OCI-LY7 (cell line): Measurements from ENCODE around the gene CRYBB1. TPM values are rescaled to one million over a fixed set of nuclear protein-coding genes. Genes with fewer than 3 reads are reported as not detected.

Experiments
- BruUV-seq: library from RNA; stranded (reverse); fragments of 400-500 nt; replicated peaks from 2 replicates; lab custom pipeline; 2021; lab: Mats Ljungman, UMichigan
- CTCF ChIA-PET: fragments of 300-600 bp; sonication (Branson Sonifier 250); formaldehyde crosslinking; loops from one replicate; lab custom pipeline; 2022; ENCODE audit warnings: antibody characterized with exemption; ENCODE audit not compliant: unreplicated experiment; lab: Charles Lee
- POLR2A ChIA-PET: fragments of 300-600 bp; sonication (Branson Sonifier 250); formaldehyde crosslinking; loops from one replicate; lab custom pipeline; 2022; ENCODE audit warnings: antibody characterized with exemption; lab: Charles Lee
- DNase-seq: peaks from one replicate; pipeline ENCODE4 v3.0.0-alpha.2; 2015; ENCODE audit warnings: low spot score
- H2AFZ ChIP-seq: fragments of 200-600 bp; sonication (generic), shearing (Covaris generic); 2 replicates; pipeline ENCODE4 v1.6.1; 2014; ENCODE audit warnings: mild to moderate bottlenecking, antibody characterized with exemption, low read length, moderate library complexity
- H3K27ac ChIP-seq: fragments of 200-600 bp; sonication (generic); 2 replicates; pipeline ENCODE4 v1.5.1; 2014; ENCODE audit warnings: mixed run types, low read depth, mild to moderate bottlenecking, moderate library complexity, low read length, inconsistent platforms; ENCODE audit not compliant: poor library complexity, severe bottlenecking
- H3K36me3 ChIP-seq: fragments of 200-600 bp; sonication (generic); 2 replicates; pipeline ENCODE4 v1.6.1; 2014; ENCODE audit warnings: mild to moderate bottlenecking, antibody characterized with exemption, low read length, moderate library complexity, mixed read lengths; ENCODE audit not compliant: insufficient read depth
- H3K4me1 ChIP-seq: fragments of 200-600 bp; sonication (generic); 2 replicates; pipeline ENCODE4 v1.5.1; 2014; ENCODE audit warnings: mild to moderate bottlenecking, low read length; ENCODE audit not compliant: insufficient read depth, poor library complexity, severe bottlenecking
- H3K4me2 ChIP-seq: fragments of 200-600 bp; sonication (generic); 2 replicates; pipeline ENCODE4 v1.6.1; 2014; ENCODE audit warnings: mild to moderate bottlenecking, low read length
- H3K4me3 ChIP-seq: fragments of 200-600 bp; sonication (generic); 2 replicates; pipeline ENCODE4 v1.5.1; 2014; ENCODE audit warnings: mild to moderate bottlenecking, low read depth, low read length; ENCODE audit not compliant: poor library complexity, severe bottlenecking
- H3K79me2 ChIP-seq: fragments of 200-600 bp; sonication (generic); 2 replicates; pipeline ENCODE4 v1.6.1; 2016; ENCODE audit warnings: low read depth, mild to moderate bottlenecking, low read length, moderate library complexity, mixed read lengths; ENCODE audit not compliant: insufficient read depth
- H3K9me2 ChIP-seq: fragments of 200-600 bp; sonication (generic); 2 replicates; pipeline ENCODE4 v1.6.1; 2016; ENCODE audit warnings: mild to moderate bottlenecking, low read length, mixed read lengths; ENCODE audit not compliant: insufficient read depth
- H3K9me3 ChIP-seq: fragments of 200-600 bp; sonication (generic); 2 replicates; pipeline ENCODE4 v1.6.1; 2014; ENCODE audit warnings: mild to moderate bottlenecking, mixed run types, low read length, mixed read lengths
- H4K20me1 ChIP-seq: fragments of 200-600 bp; sonication (generic); 2 replicates; pipeline ENCODE4 v1.6.1; 2014; ENCODE audit warnings: mild to moderate bottlenecking, antibody characterized with exemption, low read length, moderate library complexity, mixed read lengths; ENCODE audit not compliant: insufficient read depth
- EZH2phosphoT487 ChIP-seq: fragments of 200-600 bp; sonication (generic); IDR thresholded peaks from 2 replicates; pipeline ENCODE4 v1.6.1; 2018; ENCODE audit warnings: low read depth, borderline replicate concordance, mild to moderate bottlenecking, mixed run types, antibody characterized with exemption, low read length, moderate library complexity, mixed read lengths
- intact Hi-C: fragments of 100-400 bp; cut with micrococcal nuclease; formaldehyde crosslinking; loops from one replicate; pipeline ENCODE4 v1.10.0; 2022; ENCODE audit not compliant: unreplicated experiment
- total RNA-seq, 2 experiments: library from RNA; depleted of rRNA in 1 of 2; stranded (reverse); fragments of >200 nt in 1 of 2; shearing (Covaris generic) in 1 of 2; gene quantifications; 2 replicates each; pipeline ENCODE4 v1.2.3, GENCODE V29; 2014 to 2022
- TF ChIP-seq, protein P1 (sequence below): fragments of 200-600 bp; sonication (generic); conservative IDR thresholded peaks from 2 replicates; pipeline ENCODE4 v1.5.1; 2014; ENCODE audit warnings: mild to moderate bottlenecking, antibody characterized with exemption, low read length, moderate library complexity, mixed read lengths

The CRYBB1 gene
- total RNA-seq, 2 experiments from 2014 or later: 0.35 TPM; not detected in 1

DNA sequence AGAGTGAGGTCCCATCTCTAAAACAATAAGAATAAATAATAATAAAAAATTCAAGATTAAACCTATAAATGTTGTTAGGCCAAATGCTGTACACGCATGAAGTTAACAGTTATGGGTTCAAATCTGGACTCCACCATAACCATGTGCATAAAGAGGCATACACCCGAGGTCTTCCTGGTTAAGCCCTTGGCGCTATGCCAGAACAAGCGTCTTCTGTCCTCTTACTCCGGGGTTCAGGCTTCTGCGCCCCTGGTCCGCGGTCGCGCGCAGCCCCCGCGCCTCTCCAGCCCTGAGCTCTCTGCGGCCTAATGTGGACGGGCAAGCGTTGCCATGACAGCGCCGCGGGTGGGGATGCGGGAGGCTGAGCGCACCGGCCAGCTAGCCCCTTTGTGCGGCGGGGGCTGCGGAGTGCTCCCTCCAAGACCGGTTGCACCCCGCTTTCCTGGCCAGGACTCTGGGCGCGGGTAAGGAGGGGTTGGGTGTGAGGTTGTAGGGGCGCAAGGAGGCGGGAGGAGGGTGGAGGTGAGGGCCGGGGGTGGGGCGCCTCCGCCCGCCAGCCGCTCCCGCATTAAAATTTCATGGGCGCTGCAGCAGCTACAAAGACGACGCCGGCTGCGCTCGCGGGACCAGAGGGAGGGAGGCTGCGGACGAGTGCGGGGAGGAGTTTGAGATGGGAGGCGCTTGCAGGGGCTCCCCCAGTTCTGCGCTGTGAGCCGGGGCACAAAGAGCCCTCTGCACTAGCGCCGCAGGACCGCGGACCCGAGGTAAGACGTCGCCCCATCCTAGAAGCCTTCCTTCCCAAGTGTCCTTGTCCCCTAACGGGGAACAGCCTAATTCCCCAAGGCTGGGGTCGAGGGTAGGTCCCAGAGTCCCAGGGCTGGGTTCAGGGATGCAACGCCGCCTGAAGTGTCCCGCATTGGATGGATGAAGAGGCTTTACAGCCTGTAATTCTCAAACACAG, 39.3 kb upstream of the CRYBB1 start, which contains the start of gene MIAT:
Gene MIAT, plus strand, starts transcription at position 698 of the 961 bp plus-strand sequence.
- DNase-seq: no peak
- H3K4me1 ChIP-seq: peaks cover 54% of the 10 kb centered on the region
- no peaks in the 10 kb centered on the region for H3K36me3 ChIP-seq
- H2AFZ ChIP-seq: peak within 1 kb of the TSS; percentile 68
- H3K27ac ChIP-seq: peak within 1 kb of the TSS; percentile 58
- peak within 1 kb of the TSS; percentile 81 for H3K4me2 ChIP-seq
- CTCF ChIA-PET: no interaction called here
- H3K9me3 ChIP-seq: no peaks in the 10 kb centered on the region
- no peaks in the 10 kb centered on the region for H4K20me1 ChIP-seq
- no peaks in the 10 kb centered on the region for H3K79me2 ChIP-seq
- no TSS peak for BruUV-seq
- H3K9me2 ChIP-seq: no peaks in the 10 kb centered on the region
- TF ChIP-seq EZH2phosphoT487: no peak
- TF ChIP-seq, protein P1, sequence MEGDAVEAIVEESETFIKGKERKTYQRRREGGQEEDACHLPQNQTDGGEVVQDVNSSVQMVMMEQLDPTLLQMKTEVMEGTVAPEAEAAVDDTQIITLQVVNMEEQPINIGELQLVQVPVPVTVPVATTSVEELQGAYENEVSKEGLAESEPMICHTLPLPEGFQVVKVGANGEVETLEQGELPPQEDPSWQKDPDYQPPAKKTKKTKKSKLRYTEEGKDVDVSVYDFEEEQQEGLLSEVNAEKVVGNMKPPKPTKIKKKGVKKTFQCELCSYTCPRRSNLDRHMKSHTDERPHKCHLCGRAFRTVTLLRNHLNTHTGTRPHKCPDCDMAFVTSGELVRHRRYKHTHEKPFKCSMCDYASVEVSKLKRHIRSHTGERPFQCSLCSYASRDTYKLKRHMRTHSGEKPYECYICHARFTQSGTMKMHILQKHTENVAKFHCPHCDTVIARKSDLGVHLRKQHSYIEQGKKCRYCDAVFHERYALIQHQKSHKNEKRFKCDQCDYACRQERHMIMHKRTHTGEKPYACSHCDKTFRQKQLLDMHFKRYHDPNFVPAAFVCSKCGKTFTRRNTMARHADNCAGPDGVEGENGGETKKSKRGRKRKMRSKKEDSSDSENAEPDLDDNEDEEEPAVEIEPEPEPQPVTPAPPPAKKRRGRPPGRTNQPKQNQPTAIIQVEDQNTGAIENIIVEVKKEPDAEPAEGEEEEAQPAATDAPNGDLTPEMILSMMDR: no peak
- peak within 1 kb of the TSS; percentile 50 for H3K4me3 ChIP-seq
- POLR2A ChIA-PET: no interaction called here
- intact Hi-C loops: no loop called here

GRCh38 chr22:26651815-26652214, 34.0 kb upstream of the CRYBB1 start:
- H3K4me2 ChIP-seq: no peak overlapping the region; the same call in 1 of the 2 replicates
- peaks cover 31% of the 10 kb centered on the region for H3K4me1 ChIP-seq
- H4K20me1 ChIP-seq: no peaks in the 10 kb centered on the region
- BruUV-seq: no TSS peak
- H2AFZ ChIP-seq: no peak overlapping the region
- no peak overlapping the region for H3K4me3 ChIP-seq
- ChIA-PET CTCF (no interaction called here), POLR2A (interaction anchor here (0.8 to 1.5 kb wide), 2 partner anchors 10 to 206 kb away, joined by 3 read pairs; no protein-coding TSS in a partner anchor)
- no peak overlapping the region for H3K27ac ChIP-seq
- TF ChIP-seq, protein P1: no peak
- no peak for TF ChIP-seq EZH2phosphoT487
- no peaks in the 10 kb centered on the region for H3K79me2 ChIP-seq
- H3K9me3 ChIP-seq: no peaks in the 10 kb centered on the region
- intact Hi-C loops: no loop called here
- no peaks in the 10 kb centered on the region for H3K9me2 ChIP-seq
- no peak for DNase-seq
- no peaks in the 10 kb centered on the region for H3K36me3 ChIP-seq
